Renal pelvis (tissue), 4 donors: ENCODE results near the gene BRSK2. TPM values are rescaled to one million over a fixed set of nuclear protein-coding genes. Genes with fewer than 3 reads are reported as not detected.

Experiments used
- DNase-seq: peaks from one replicate; pipeline ENCODE4 v3.0.0-alpha.2; 2013
- polyA plus RNA-seq, 3 donors: library from polyadenylated mRNA; unstranded; fragments of 120-200 nt; gene quantifications; one replicate each; pipeline ENCODE4 v1.2.1, GENCODE V29; 2013; ENCODE audit not compliant: insufficient read length in 3 of 3

BRSK2 gene
- polyA plus RNA-seq, 3 donors, result 0.98 to 1.2 (median 1.1) TPM

- no peak for DNase-seq
These were observed 6.1 kb downstream of the BRSK2 start for GRCh38 chr11:1395773-1396374.

GRCh38 chr11:1396375-1396841 is 6.7 kb downstream of the BRSK2 start:
- no peak for DNase-seq

- DNase-seq, result no peak
These were observed 7.6 kb downstream of the BRSK2 start for GRCh38 chr11:1397146-1397861.

GRCh38 chr11:1397862-1398527 is 8.3 kb downstream of the BRSK2 start:
- DNase-seq, result no peak

- DNase-seq, result no peak
These were observed 8.9 kb downstream of the BRSK2 start for GRCh38 chr11:1398528-1399235.

GRCh38 chr11:1399386-1400316 is 9.9 kb downstream of the BRSK2 start:
- DNase-seq, result no peak

GRCh38 chr11:1400317-1401170 is 10.8 kb downstream of the BRSK2 start:
- no peak for DNase-seq

GRCh38 chr11:1401171-1401445 is 11.4 kb downstream of the BRSK2 start:
- DNase-seq, result no peak

GRCh38 chr11:1401656-1402221 is 12.0 kb downstream of the BRSK2 start:
- peak; percentile 87 for DNase-seq

- DNase-seq, result no peak
These were observed 12.8 kb downstream of the BRSK2 start for GRCh38 chr11:1402355-1403077.

GRCh38 chr11:1403078-1403620 is 13.4 kb downstream of the BRSK2 start:
- no peak for DNase-seq

GRCh38 chr11:1403721-1404460 is 14.2 kb downstream of the BRSK2 start:
- DNase-seq, result no peak

GRCh38 chr11:1404461-1405185 is 14.9 kb downstream of the BRSK2 start:
- no peak for DNase-seq

GRCh38 chr11:1405186-1406020 is 15.7 kb downstream of the BRSK2 start:
- DNase-seq, result no peak

GRCh38 chr11:1406571-1407485 is 17.1 kb downstream of the BRSK2 start:
- no peak for DNase-seq

- no peak for DNase-seq
These were observed 17.9 kb downstream of the BRSK2 start for GRCh38 chr11:1407668-1408067.
